T follicular helper cell (primary cell): ENCODE results near the gene YIPF4.
A peak's percentile ranks its signal among the peaks of the same experiment; 100 is the strongest.
"Not testable (repeated sequence)": the region's sequence is repeated elsewhere in the genome, so short reads cannot be mapped to it uniquely, and the experiment has no call there.

Experiments used
- DNase-seq: peaks from one replicate; pipeline ENCODE4 v3.0.0-alpha.2; 2020; ENCODE audit warnings: low read depth

YIPF4 gene

GRCh38 chr2:32289165-32289999, 11.7 kb downstream of the YIPF4 start:
- no peak for DNase-seq

GRCh38 chr2:32290000-32290339, 12.3 kb downstream of the YIPF4 start:
- DNase-seq: no peak

DNA sequence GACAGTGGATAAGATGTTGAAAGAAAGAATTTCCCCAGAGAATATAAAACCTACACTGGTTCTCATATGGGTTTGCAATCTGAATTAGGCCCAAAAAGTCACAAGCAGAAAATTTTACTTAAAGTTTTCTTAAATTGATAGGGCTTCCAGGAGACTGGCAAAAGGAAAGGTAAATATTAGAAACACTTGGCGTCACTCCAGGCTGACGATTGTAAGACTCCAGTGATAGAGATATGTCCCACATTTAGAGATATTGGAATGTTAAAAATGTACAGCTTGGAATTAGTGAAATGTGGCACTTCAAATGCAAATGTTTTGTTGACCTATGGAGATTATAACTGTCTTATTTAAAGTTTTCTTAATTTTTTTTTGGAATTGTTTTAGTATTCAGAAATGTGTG, 14.0 kb downstream of the YIPF4 start:
- DNase-seq: no peak

- not testable (repeated sequence) for DNase-seq
Measured at GRCh38 chr2:32293493-32293892, 15.8 kb downstream of the YIPF4 start.

- not testable (repeated sequence) for DNase-seq
Measured at GRCh38 chr2:32293966-32294562, 16.4 kb downstream of the YIPF4 start.

GRCh38 chr2:32310577-32310976, 32.9 kb downstream of the YIPF4 start:
- DNase-seq: no peak

GRCh38 chr2:32314886-32315285, 37.2 kb downstream of the YIPF4 start:
- no peak for DNase-seq

- not testable (repeated sequence) for DNase-seq
Measured at GRCh38 chr2:32328679-32329078, 51.0 kb downstream of the YIPF4 start.

DNA sequence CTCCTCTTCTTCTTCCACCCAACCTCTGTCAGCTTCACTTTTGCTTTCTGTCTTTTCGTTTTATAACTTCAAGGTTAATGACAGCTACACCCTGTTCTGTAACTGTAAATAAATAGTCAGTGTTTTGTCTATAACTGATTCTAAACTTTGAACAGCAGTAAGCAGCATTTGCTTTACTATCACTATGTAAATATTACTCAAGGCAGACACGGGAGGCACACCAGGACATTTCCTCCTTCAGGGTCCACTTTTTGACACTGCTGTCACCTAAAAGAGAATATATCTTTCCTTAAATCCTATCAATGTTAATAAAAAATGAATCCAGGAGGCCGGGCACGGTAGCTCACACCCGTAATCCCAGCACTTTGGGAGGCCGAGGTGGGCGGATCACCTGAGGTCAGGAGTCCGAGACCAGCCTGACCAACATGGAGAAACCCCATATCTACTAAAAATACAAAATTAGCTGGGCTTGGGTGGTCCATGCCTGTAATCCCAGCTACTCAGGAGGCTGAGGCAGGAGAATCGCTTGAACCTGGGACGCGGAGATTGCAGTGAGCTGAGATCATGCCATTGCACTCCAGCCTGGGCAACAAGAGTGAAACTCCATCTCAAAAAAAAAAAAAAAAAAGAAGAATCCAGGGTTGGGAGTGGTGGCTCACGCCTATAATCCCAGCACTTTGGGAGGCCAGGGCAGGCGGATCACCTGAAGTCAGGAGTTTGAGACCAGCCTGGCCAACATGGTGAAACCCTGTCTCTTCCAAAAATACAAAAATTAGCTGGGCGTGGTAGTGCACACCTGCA, 51.7 kb downstream of the YIPF4 start:
- not testable (repeated sequence) for DNase-seq

DNA sequence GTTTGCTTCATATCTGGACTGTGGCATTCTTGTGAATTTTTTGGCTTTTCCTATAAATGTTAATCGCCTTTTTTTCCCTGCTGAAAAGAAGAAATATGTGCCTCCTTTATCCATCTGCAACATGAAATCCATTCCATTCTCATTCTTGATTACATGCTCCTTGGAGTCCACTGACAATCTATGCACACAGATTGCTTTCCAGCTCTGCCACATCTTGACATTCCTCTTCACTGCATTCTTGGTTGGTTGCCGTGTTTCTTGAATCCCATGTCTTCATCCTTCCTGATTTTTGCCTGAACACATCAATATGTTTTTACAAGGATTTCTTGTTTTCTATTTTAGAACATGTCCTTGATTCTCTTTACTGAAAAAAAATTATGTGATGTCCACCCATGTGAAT, 52.4 kb downstream of the YIPF4 start:
- DNase-seq: no peak

DNA sequence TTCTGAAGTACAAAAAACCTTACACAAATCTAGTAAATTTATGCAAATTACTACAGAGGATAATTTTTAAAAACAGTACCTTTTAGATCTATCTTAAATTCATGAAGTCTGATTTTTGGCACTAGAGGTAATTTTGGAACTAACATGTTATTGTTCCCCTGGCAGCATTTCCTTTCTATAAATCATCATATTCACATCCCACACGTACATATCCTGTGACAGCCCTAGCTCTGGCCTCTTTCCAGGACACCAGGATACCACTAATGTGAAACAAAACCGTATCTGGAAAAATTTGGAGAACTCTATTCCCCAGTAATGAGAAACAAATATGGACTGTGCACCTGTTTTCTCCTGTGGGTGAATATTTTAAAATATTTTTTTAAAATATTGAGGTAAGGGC, 65.1 kb downstream of the YIPF4 start:
- no peak for DNase-seq

DNA sequence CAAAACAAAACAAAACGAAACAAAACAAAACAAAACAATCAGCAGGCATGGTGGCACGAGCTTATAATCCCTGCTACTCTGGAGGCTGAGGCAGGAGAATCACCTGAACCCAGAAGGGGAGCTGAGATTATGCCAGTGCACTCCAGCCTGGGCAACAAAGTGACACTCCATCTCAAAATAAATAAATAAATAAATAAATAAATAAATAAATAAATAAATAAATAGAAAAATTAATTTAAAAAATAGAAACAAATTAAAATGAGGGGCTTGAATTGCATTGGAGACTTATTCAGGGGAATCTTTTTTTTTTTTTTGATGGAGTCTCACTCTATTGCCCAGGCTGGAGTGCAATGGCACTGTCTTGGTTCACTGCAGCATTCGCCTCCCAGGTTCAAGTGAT, 73.1 kb downstream of the YIPF4 start:
- DNase-seq: not testable (repeated sequence)

- DNase-seq: no peak
Measured at GRCh38 chr2:32355976-32356680, 78.4 kb downstream of the YIPF4 start.

- DNase-seq: peak; percentile 69
Measured at GRCh38 chr2:32356681-32357317, 79.1 kb downstream of the YIPF4 start, which contains the start of gene BIRC6. Gene BIRC6, plus strand, starts transcription at chr2:32357023. Its CDS starts 139 bp downstream, at chr2:32357162.

GRCh38 chr2:32357318-32358110, 79.8 kb downstream of the YIPF4 start:
- DNase-seq: peak; percentile 0

GRCh38 chr2:32358111-32358482, 80.4 kb downstream of the YIPF4 start:
- no peak for DNase-seq

DNA sequence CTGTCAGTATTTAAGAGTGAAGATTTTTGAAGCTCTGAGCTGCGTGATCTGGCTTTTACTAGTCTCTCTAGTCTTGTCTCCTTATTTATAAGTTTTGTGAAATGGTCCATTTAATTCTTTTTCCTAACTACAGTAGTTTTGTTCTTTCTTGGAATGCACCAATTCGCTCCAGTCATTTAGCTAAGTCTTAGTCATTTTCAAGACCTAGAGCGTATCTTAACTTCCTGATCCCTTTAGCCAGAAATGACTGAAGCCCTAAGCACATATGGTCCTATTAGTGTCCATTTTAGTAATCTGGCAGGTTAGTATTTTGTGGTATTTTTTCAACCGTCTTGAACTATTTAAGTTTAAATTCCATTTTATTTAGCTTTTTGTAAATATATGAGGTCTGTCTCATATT, 82.7 kb downstream of the YIPF4 start:
- DNase-seq: no peak

GRCh38 chr2:32362997-32363396, 85.3 kb downstream of the YIPF4 start:
- DNase-seq: not testable (repeated sequence)

DNA sequence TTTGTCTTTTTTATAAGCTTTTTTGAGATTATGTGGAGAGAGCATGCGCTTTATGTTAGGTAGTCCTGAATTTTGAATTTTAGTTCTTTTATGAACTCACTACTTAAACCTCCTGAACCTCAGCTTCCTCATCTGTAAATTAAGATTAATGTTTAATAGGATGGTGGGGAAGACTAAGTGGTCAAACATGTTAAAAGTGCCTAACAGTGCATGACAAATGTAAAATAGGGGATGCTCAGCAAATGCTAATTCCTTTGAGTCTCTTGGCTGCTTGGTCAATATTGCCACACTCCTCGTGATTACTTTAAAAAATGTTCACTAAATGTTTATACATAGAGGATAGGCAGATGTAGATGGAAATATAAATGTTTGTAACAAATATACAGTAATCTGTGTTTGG, 85.9 kb downstream of the YIPF4 start:
- no peak for DNase-seq

GRCh38 chr2:32364290-32364689, 86.6 kb downstream of the YIPF4 start:
- DNase-seq: not testable (repeated sequence)

- DNase-seq: not testable (repeated sequence)
Measured at GRCh38 chr2:32365679-32366078, 88.0 kb downstream of the YIPF4 start.
